GM06990 (cell line): ENCODE measurements around the gene ZNF44.
"Not testable (repeated sequence)": the region's sequence is repeated elsewhere in the genome, so short reads cannot be mapped to it uniquely, and the experiment has no call there.

Experiments
- DNase-seq: peaks from one replicate; pipeline ENCODE4 v3.0.0-alpha.2; 2011; ENCODE audit not compliant: insufficient read length; ENCODE audit errors: extremely low read depth
- H3K27me3 ChIP-seq: replicated peaks from 2 replicates; pipeline ENCODE4 v1.6.0; 2011; ENCODE audit warnings: low read length; ENCODE audit not compliant: control insufficient read depth, insufficient read depth
- H3K36me3 ChIP-seq: 2 replicates; pipeline ENCODE4 v1.5.1; 2011; ENCODE audit warnings: low read length; ENCODE audit not compliant: control insufficient read depth, insufficient read depth
- H3K4me3 ChIP-seq: replicated peaks from 2 replicates; pipeline ENCODE4 v1.5.1; 2011; ENCODE audit warnings: low read depth, mild to moderate bottlenecking, control low read depth, low read length
- CTCF ChIP-seq: IDR thresholded peaks from 2 replicates; pipeline ENCODE4 v1.5.1; 2011; ENCODE audit warnings: low read length, control low read depth, mild to moderate bottlenecking, inconsistent platforms; ENCODE audit not compliant: insufficient read depth, poor library complexity, severe bottlenecking

Gene ZNF44

GRCh38 chr19:12318782-12319413, 24.2 kb upstream of the ZNF44 start:
- peaks cover 12% of the 10 kb centered on the region for H3K36me3 ChIP-seq
- no peak for TF ChIP-seq CTCF

GRCh38 chr19:12314553-12314952, 19.9 kb upstream of the ZNF44 start:
- no peak for DNase-seq
- no peak for TF ChIP-seq CTCF
- no peak overlapping the region for H3K4me3 ChIP-seq
- no peaks in the 10 kb centered on the region for H3K27me3 ChIP-seq
- H3K36me3 ChIP-seq, result peaks cover 3% of the 10 kb centered on the region

More at GRCh38 chr19:12318782-12319413, 24.2 kb upstream of the ZNF44 start:
- no peak overlapping the region for H3K4me3 ChIP-seq
- no peak for DNase-seq
- no peaks in the 10 kb centered on the region for H3K27me3 ChIP-seq

- H3K27me3 ChIP-seq, DNase-seq, H3K4me3 ChIP-seq, H3K36me3 ChIP-seq: not testable (repeated sequence)
Measured at GRCh38 chr19:12308891-12309290, 14.2 kb upstream of the ZNF44 start.

GRCh38 chr19:12295191-12295590, 508 bp upstream of the ZNF44 start:
- Histone ChIP-seq H3K4me3 (peak overlapping the region; percentile 78), H3K36me3 (no peaks in the 10 kb centered on the region; the same call in 1 of the 2 replicates), H3K27me3 (no peaks in the 10 kb centered on the region)
- no peak for DNase-seq
- TF ChIP-seq CTCF, result no peak

GRCh38 chr19:12293777-12294248, 870 bp downstream of the ZNF44 start:
- DNase-seq, result peak; percentile 72
- no peak for TF ChIP-seq CTCF
- no peaks in the 10 kb centered on the region; the same call in 1 of the 2 replicates for H3K36me3 ChIP-seq
- no peaks in the 10 kb centered on the region for H3K27me3 ChIP-seq
- peak overlapping the region; percentile 78 for H3K4me3 ChIP-seq

GRCh38 chr19:12289790-12290065, 5.0 kb downstream of the ZNF44 start:
- Histone ChIP-seq H3K36me3 (no peaks in the 10 kb centered on the region; the same call in 1 of the 2 replicates), H3K4me3 (no peak overlapping the region), H3K27me3 (no peaks in the 10 kb centered on the region)
- no peak for DNase-seq
- no peak for TF ChIP-seq CTCF
